ENCODE data around the gene CADM4.

CADM4 gene

DNA sequence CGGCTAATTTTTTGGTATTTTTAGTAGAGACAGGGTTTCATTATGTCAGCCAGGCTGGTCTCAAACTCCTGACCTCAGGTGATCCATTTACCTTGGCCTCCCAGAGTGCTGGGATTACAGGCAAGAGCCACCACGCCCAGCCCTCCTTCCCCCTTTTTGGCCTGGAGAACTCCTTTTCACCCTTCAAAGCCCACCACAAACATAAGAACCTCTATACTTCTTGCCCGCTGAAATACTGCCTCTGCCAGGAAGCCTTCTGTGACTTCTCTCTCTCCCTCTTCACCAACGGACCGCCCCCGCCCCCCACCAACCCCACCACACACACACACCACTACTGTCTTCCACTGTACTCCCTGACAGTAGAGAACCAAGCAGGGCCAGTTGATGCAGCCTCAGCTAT, 22.7 kb downstream of the CADM4 start:
- WGBS, 2 donors (ENCODE audit: extremely low coverage in 2 of 2, insufficient read length in 2 of 2, insufficient replicate concordance in 1 of 2) = no CpG with 5 or more reads among the region's 6 CpGs
- Histone ChIP-seq H3K36me3 (replicated peaks in 1 of 2; ENCODE audit: control insufficient read depth in 2 of 2, insufficient read depth in 2 of 2, low read length in 2 of 2) (peaks cover 16 to 51% of the 10 kb centered on the region in 2 donors), H3K27me3 (ENCODE audit: control insufficient read depth in 3 of 3, insufficient read depth in 3 of 3, low read depth in 1 of 3, low read length in 3 of 3) (no peaks in the 10 kb centered on the region), H3K14ac (ENCODE audit: low read length) (no peak overlapping the region), H2BK5ac (ENCODE audit: low read length) (no peak overlapping the region), H3K4me3 (ENCODE audit: low read length in 2 of 2) (no peak overlapping the region), H3K9ac (ENCODE audit: low read depth, low read length, poor library complexity) (no peak overlapping the region), H4K8ac (ENCODE audit: low read depth, low read length) (no peak overlapping the region), H3K4me1 (ENCODE audit: control insufficient read depth in 2 of 2, insufficient read depth in 1 of 2, low read depth in 1 of 2, low read length in 2 of 2) (peaks cover 3 to 10% of the 10 kb centered on the region in 2 donors), H3K18ac (ENCODE audit: low read length) (no peak overlapping the region), H3K23ac (ENCODE audit: low read depth, low read length, poor library complexity) (no peak overlapping the region), H3K27ac (replicated peaks; ENCODE audit: low read length) (no peak overlapping the region), H3K4me2 (ENCODE audit: insufficient read depth, low read length, poor library complexity, severe bottlenecking) (no peak overlapping the region), H2AFZ (ENCODE audit: low read length) (no peak overlapping the region), H3K4ac (ENCODE audit: low read length) (no peak overlapping the region), H2AK5ac (ENCODE audit: low read depth, low read length) (no peak overlapping the region), H2BK120ac (ENCODE audit: low read depth, low read length) (no peak overlapping the region), H4K91ac (ENCODE audit: low read depth, low read length, poor library complexity) (no peak overlapping the region), H3K79me1 (ENCODE audit: low read depth, low read length) (peaks cover 11% of the 10 kb centered on the region), H2BK12ac (ENCODE audit: low read length) (no peak overlapping the region), H2BK15ac (ENCODE audit: low read length) (no peak overlapping the region), H3K9me3 (replicated peaks in 1 of 2; ENCODE audit: control insufficient read depth in 2 of 2, insufficient read depth in 1 of 2, low read depth in 1 of 2, low read length in 2 of 2) (no peaks in the 10 kb centered on the region)
- DNase-seq (ENCODE audit: low spot score) = no peak

- Histone ChIP-seq H2BK15ac (ENCODE audit: low read length) (no peak overlapping the region), H2BK5ac (ENCODE audit: low read length) (no peak overlapping the region), H2BK12ac (ENCODE audit: low read length) (no peak overlapping the region), H2AK5ac (ENCODE audit: low read depth, low read length) (no peak overlapping the region), H3K4me1 (ENCODE audit: control insufficient read depth in 2 of 2, insufficient read depth in 1 of 2, low read depth in 1 of 2, low read length in 2 of 2) (peaks cover 3 to 10% of the 10 kb centered on the region in 2 donors), H3K18ac (ENCODE audit: low read length) (no peak overlapping the region), H3K27ac (replicated peaks; ENCODE audit: low read length) (no peak overlapping the region), H3K27me3 (ENCODE audit: control insufficient read depth in 3 of 3, insufficient read depth in 3 of 3, low read depth in 1 of 3, low read length in 3 of 3) (no peaks in the 10 kb centered on the region), H3K79me1 (ENCODE audit: low read depth, low read length) (peaks cover 16% of the 10 kb centered on the region), H4K8ac (ENCODE audit: low read depth, low read length) (no peak overlapping the region), H3K4me2 (ENCODE audit: insufficient read depth, low read length, poor library complexity, severe bottlenecking) (no peak overlapping the region), H3K9me3 (replicated peaks in 1 of 2; ENCODE audit: control insufficient read depth in 2 of 2, insufficient read depth in 1 of 2, low read depth in 1 of 2, low read length in 2 of 2) (no peaks in the 10 kb centered on the region), H4K91ac (ENCODE audit: low read depth, low read length, poor library complexity) (no peak overlapping the region), H2AFZ (ENCODE audit: low read length) (no peak overlapping the region), H3K9ac (ENCODE audit: low read depth, low read length, poor library complexity) (no peak overlapping the region), H3K23ac (ENCODE audit: low read depth, low read length, poor library complexity) (no peak overlapping the region), H2BK120ac (ENCODE audit: low read depth, low read length) (no peak overlapping the region), H3K4me3 (ENCODE audit: low read length in 2 of 2) (no peak overlapping the region), H3K4ac (ENCODE audit: low read length) (no peak overlapping the region), H3K36me3 (replicated peaks in 1 of 2; ENCODE audit: control insufficient read depth in 2 of 2, insufficient read depth in 2 of 2, low read length in 2 of 2) (peaks cover 20 to 53% of the 10 kb centered on the region in 2 donors), H3K14ac (ENCODE audit: low read length) (no peak overlapping the region)
- no CpG with 5 or more reads among the region's 1 CpG for WGBS, 2 donors (ENCODE audit: extremely low coverage in 2 of 2, insufficient read length in 2 of 2, insufficient replicate concordance in 1 of 2)
- DNase-seq (ENCODE audit: low spot score) = no peak
Measured at GRCh38 chr19:43616306-43616705, 23.3 kb downstream of the CADM4 start.

DNA sequence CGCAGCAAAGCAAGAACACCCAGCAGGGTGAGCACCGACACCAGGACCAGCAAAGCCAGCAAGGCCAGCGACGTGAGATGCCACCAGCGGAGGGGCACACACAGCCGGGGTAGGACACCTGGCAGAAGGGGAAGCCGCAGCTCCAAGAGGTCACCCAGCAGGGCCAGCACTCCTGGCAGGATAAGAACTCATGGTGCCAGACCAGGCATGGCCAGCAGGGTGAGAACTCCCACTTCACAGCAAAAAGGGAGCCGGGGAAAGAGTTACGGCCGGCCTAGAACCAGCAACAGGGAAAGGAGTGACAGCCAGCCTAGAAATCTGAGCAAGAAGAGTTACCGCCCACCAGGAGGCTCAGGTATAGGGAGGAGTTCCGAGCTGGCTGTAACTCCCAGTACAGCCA, 27.3 kb downstream of the CADM4 start:
- no peak for DNase-seq (ENCODE audit: low spot score)
- Histone ChIP-seq H2AK5ac (ENCODE audit: low read depth, low read length) (no peak overlapping the region), H2BK120ac (ENCODE audit: low read depth, low read length) (no peak overlapping the region), H3K27ac (replicated peaks; ENCODE audit: low read length) (no peak overlapping the region), H3K14ac (ENCODE audit: low read length) (no peak overlapping the region), H4K91ac (ENCODE audit: low read depth, low read length, poor library complexity) (no peak overlapping the region), H3K4me1 (ENCODE audit: control insufficient read depth in 2 of 2, insufficient read depth in 1 of 2, low read depth in 1 of 2, low read length in 2 of 2) (no peaks in the 10 kb centered on the region), H2AFZ (ENCODE audit: low read length) (no peak overlapping the region), H3K9me3 (replicated peaks in 1 of 2; ENCODE audit: control insufficient read depth in 2 of 2, insufficient read depth in 1 of 2, low read depth in 1 of 2, low read length in 2 of 2) (no peaks in the 10 kb centered on the region), H3K4me2 (ENCODE audit: insufficient read depth, low read length, poor library complexity, severe bottlenecking) (no peak overlapping the region), H3K23ac (ENCODE audit: low read depth, low read length, poor library complexity) (no peak overlapping the region), H3K4ac (ENCODE audit: low read length) (no peak overlapping the region), H3K4me3 (ENCODE audit: low read length in 2 of 2) (no peak overlapping the region), H4K8ac (ENCODE audit: low read depth, low read length) (no peak overlapping the region), H2BK5ac (ENCODE audit: low read length) (no peak overlapping the region), H2BK15ac (ENCODE audit: low read length) (no peak overlapping the region), H2BK12ac (ENCODE audit: low read length) (no peak overlapping the region), H3K79me1 (ENCODE audit: low read depth, low read length) (peaks cover 22% of the 10 kb centered on the region), H3K27me3 (ENCODE audit: control insufficient read depth in 3 of 3, insufficient read depth in 3 of 3, low read depth in 1 of 3, low read length in 3 of 3) (no peaks in the 10 kb centered on the region), H3K36me3 (replicated peaks in 1 of 2; ENCODE audit: control insufficient read depth in 2 of 2, insufficient read depth in 2 of 2, low read length in 2 of 2) (peaks cover 23 to 82% of the 10 kb centered on the region in 2 donors), H3K18ac (ENCODE audit: low read length) (no peak overlapping the region), H3K9ac (ENCODE audit: low read depth, low read length, poor library complexity) (no peak overlapping the region)
- no CpG with 5 or more reads among the region's 12 CpGs for WGBS, 2 donors (ENCODE audit: extremely low coverage in 2 of 2, insufficient read length in 2 of 2, insufficient replicate concordance in 1 of 2)

GRCh38 chr19:43611788-43612187, 27.9 kb downstream of the CADM4 start, which contains the start of gene SRRM5:
Gene SRRM5 (plus strand): TSS chr19:43612088. CDS start chr19:43612122, 34 bp downstream.
- Histone ChIP-seq H2BK12ac (ENCODE audit: low read length) (no peak within 1 kb of the TSS), H2BK15ac (ENCODE audit: low read length) (no peak within 1 kb of the TSS), H3K27ac (replicated peaks; ENCODE audit: low read length) (no peak within 1 kb of the TSS), H2BK5ac (ENCODE audit: low read length) (no peak within 1 kb of the TSS), H3K4me1 (ENCODE audit: control insufficient read depth in 2 of 2, insufficient read depth in 1 of 2, low read depth in 1 of 2, low read length in 2 of 2) (no peaks in the 10 kb centered on the region), H3K9me3 (replicated peaks in 1 of 2; ENCODE audit: control insufficient read depth in 2 of 2, insufficient read depth in 1 of 2, low read depth in 1 of 2, low read length in 2 of 2) (no peaks in the 10 kb centered on the region), H3K23ac (ENCODE audit: low read depth, low read length, poor library complexity) (no peak within 1 kb of the TSS), H3K79me1 (ENCODE audit: low read depth, low read length) (peaks cover 22% of the 10 kb centered on the region), H3K9ac (ENCODE audit: low read depth, low read length, poor library complexity) (no peak within 1 kb of the TSS), H2BK120ac (ENCODE audit: low read depth, low read length) (no peak within 1 kb of the TSS), H3K4me2 (ENCODE audit: insufficient read depth, low read length, poor library complexity, severe bottlenecking) (no peak within 1 kb of the TSS), H3K14ac (ENCODE audit: low read length) (no peak within 1 kb of the TSS), H3K27me3 (ENCODE audit: control insufficient read depth in 3 of 3, insufficient read depth in 3 of 3, low read depth in 1 of 3, low read length in 3 of 3) (no peaks in the 10 kb centered on the region), H3K4me3 (ENCODE audit: low read length in 2 of 2) (no peak within 1 kb of the TSS), H4K91ac (ENCODE audit: low read depth, low read length, poor library complexity) (no peak within 1 kb of the TSS), H3K4ac (ENCODE audit: low read length) (no peak within 1 kb of the TSS), H3K36me3 (replicated peaks in 1 of 2; ENCODE audit: control insufficient read depth in 2 of 2, insufficient read depth in 2 of 2, low read length in 2 of 2) (peaks cover 26 to 85% of the 10 kb centered on the region in 2 donors), H2AFZ (ENCODE audit: low read length) (no peak within 1 kb of the TSS), H4K8ac (ENCODE audit: low read depth, low read length) (no peak within 1 kb of the TSS), H2AK5ac (ENCODE audit: low read depth, low read length) (no peak within 1 kb of the TSS), H3K18ac (ENCODE audit: low read length) (no peak within 1 kb of the TSS)
- no peak for DNase-seq (ENCODE audit: low spot score)
- WGBS, 2 donors (ENCODE audit: extremely low coverage in 2 of 2, insufficient read length in 2 of 2, insufficient replicate concordance in 1 of 2) = no CpG with 5 or more reads among the region's 3 CpGs

Data from neuronal stem cell (in vitro differentiated cells).